ENCODE measurements around the gene ETNK2. TPM values are rescaled to one million over a fixed set of nuclear protein-coding genes. Genes with fewer than 3 reads are reported as not detected.

ETNK2 gene
- total and polyA plus RNA-seq, 2 of the 13 experiments (the other 11 are each of a cell fraction or from before 2014, with no cell fraction given), result 15.5 to 42.8 TPM

DNA sequence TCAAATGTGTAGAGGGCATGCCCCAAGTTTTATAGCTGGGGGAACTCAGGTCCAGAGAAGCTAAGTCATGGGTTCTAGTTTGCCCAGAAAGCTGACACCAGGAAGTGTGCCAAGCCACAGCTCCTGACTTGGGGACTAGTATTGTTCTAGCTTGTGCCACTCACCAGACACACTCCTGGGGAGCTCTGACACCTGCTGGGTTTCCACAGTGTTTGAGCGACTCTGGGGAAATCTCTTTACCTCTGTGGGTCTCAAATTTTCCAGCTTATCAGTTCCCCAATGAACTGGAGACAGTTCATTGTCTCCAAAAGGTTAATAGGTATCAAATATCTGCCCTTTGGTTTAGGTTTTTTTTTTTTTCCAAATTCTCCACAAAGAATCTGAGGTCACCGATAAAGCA lies 40.2 kb upstream of the ETNK2 start (continued):
- TF ChIP-seq NFIC (IDR thresholded peaks at IDR 0.05; ENCODE audit: low read length) (no peak), HNRNPH1 (optimal IDR thresholded peaks at IDR 0.05; ENCODE audit: low read depth, low read length) (no peak), ZNF800 (CRISPR knock-in tag; IDR thresholded peaks at IDR 0.05) (no peak), ZNF468 (CRISPR knock-in tag; IDR thresholded peaks at IDR 0.05) (no peak), POLR2AphosphoS5 (IDR thresholded peaks at IDR 0.05; ENCODE audit: low read depth, low read length) (no peak), ZNF703 (CRISPR knock-in tag; IDR thresholded peaks at IDR 0.05; ENCODE audit: borderline replicate concordance) (no peak), ZNF772 (CRISPR knock-in tag; IDR thresholded peaks at IDR 0.05) (no peak), MXI1 (IDR thresholded peaks at IDR 0.05; ENCODE audit: borderline replicate concordance, low read depth, low read length) (no peak), ZNF776 (CRISPR knock-in tag; IDR thresholded peaks at IDR 0.05) (no peak)
- TF ChIP-seq, protein P1, sequence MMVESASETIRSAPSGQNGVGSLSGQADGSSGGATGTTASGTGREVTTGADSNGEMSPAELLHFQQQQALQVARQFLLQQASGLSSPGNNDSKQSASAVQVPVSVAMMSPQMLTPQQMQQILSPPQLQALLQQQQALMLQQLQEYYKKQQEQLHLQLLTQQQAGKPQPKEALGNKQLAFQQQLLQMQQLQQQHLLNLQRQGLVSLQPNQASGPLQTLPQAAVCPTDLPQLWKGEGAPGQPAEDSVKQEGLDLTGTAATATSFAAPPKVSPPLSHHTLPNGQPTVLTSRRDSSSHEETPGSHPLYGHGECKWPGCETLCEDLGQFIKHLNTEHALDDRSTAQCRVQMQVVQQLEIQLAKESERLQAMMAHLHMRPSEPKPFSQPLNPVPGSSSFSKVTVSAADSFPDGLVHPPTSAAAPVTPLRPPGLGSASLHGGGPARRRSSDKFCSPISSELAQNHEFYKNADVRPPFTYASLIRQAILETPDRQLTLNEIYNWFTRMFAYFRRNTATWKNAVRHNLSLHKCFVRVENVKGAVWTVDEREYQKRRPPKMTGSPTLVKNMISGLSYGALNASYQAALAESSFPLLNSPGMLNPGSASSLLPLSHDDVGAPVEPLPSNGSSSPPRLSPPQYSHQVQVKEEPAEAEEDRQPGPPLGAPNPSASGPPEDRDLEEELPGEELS (CRISPR knock-in tag; IDR thresholded peaks at IDR 0.05), result no peak
- TF ChIP-seq, protein P2, sequence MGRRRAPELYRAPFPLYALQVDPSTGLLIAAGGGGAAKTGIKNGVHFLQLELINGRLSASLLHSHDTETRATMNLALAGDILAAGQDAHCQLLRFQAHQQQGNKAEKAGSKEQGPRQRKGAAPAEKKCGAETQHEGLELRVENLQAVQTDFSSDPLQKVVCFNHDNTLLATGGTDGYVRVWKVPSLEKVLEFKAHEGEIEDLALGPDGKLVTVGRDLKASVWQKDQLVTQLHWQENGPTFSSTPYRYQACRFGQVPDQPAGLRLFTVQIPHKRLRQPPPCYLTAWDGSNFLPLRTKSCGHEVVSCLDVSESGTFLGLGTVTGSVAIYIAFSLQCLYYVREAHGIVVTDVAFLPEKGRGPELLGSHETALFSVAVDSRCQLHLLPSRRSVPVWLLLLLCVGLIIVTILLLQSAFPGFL (CRISPR knock-in tag; IDR thresholded peaks at IDR 0.05), result no peak
